H7 (cell line): ENCODE measurements around the gene OARD1. TPM values are rescaled to one million over a fixed set of nuclear protein-coding genes. Genes with fewer than 3 reads are reported as not detected.
"Not testable (repeated sequence)": the region's sequence is repeated elsewhere in the genome, so short reads cannot be mapped to it uniquely, and the experiment has no call there.

Experiments
- DNase-seq: peaks from one replicate; pipeline ENCODE4 v3.0.0; 2012
- H3K27me3 ChIP-seq: 2 replicates; pipeline ENCODE4 v1.6.0; 2011; ENCODE audit warnings: mild to moderate bottlenecking, low read length; ENCODE audit not compliant: control insufficient read depth, insufficient read depth
- H3K36me3 ChIP-seq: replicated peaks from 2 replicates; pipeline ENCODE4 v1.5.1; 2011; ENCODE audit warnings: low read length; ENCODE audit not compliant: control insufficient read depth, insufficient read depth
- H3K4me3 ChIP-seq: 2 replicates; pipeline ENCODE4 v1.5.1; 2011; ENCODE audit warnings: low read depth, mild to moderate bottlenecking, control low read depth, low read length, moderate library complexity; ENCODE audit not compliant: insufficient read depth
- total RNA-seq: library from RNA; depleted of rRNA; stranded (reverse); fragments of >200 nt; shearing (Covaris generic); gene quantifications from 2 replicates; pipeline ENCODE4 v1.2.3, GENCODE V29; 2014

Gene OARD1
- total RNA-seq, 1 experiment from 2014 or later = 15.3 TPM

DNA sequence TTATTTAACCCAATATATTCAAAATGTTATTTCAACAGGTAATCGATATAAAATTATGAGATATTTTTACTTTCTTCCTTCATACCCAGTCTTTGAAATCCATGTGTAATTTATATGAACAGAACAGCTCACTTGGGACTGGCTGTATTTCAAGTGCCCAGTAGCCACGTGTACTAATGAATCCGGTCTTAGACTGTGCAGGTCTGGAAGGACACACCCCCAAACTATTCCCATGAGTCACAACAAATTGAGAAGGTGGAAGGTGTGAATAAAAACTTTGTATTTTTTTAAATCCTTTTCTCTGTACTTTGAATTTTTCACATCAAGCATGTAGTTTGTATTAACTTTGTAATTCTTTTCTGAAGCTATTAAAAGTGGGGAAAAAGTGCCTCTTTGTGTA, 36.0 kb downstream of the OARD1 start:
- Histone ChIP-seq H3K27me3 (no peaks in the 10 kb centered on the region), H3K36me3 (no peaks in the 10 kb centered on the region), H3K4me3 (no peak overlapping the region)
- DNase-seq = no peak

DNA sequence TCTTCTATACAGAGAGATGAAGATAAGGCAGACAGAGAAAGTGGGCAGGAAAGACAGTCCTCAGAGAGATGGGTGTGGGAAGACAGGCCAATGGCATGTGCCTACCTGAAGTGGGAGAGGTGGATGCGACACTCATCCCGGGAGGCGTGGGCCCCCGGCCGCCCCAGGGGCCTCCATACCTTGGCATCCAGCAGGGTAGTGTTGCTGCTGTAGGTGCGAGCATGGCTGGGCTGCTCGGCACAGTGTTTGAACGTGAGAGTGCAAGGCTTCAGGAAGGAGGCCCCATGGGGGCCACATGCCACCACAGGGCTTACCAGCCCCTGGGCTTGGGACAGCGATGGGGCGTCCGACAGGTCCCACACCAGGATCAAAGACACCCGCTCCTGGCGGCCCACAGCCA, 38.4 kb downstream of the OARD1 start:
- DNase-seq = no peak
- Histone ChIP-seq H3K36me3 (no peaks in the 10 kb centered on the region), H3K27me3 (no peaks in the 10 kb centered on the region), H3K4me3 (no peak overlapping the region)

DNA sequence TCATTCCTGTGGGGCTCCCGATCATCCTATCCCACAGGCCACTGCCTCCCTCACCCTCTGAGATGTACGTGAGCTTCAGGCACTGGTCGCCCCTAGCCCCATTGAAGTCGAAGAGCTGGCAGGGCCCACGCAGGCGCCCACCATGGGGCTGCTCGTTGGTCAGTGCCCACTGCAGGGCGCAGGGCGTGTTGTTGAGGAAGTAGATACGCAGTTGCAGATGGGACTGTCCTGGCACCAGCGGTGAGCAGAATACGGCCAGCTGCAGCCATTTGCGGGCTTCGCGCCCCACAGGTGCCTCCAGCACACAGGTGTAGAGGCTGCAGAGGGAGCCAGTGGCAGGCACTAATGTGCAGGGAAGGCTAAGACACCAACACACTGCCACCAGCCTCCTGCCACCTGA, 39.3 kb downstream of the OARD1 start:
- DNase-seq = no peak

DNA sequence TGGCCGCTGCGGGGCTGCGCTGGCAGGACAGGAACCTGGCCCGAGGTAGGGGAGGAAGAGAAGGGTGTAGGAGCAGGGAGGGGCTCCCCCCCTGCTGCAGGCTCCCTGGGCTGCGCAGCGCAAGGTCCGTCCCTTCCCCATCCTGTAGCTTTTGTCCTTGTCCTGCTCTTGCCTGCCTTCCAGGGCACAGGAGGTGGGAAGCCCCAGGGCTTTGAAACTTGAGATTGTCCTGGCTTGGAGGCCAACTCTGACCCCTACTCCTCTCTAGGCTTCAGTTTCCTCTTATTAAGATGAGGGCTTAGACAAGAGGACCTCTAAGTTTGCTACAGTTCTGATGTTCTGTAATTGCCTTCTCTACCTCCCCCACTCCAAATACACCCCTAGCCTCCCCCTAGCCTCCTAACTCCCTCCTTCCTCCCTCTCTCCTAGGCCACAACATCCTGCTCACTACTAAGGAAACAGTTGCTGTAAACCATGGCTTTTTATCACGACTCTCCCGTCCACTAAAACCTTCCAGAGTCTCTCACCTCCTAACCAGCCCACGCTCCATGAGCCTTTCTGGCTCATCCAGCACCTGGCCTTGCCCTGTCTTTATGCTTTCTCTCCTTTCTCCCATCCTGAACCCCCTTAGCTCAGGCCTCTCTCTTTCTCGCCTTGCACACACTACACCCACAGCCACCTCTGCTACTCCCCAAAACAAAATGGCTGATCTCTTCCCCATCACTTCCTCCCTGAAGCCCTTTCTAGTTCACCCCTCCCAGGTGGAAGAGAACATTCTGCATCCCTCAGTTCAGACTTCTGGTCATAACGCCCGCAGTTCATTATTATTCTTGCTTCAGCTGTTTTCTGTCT, 43.4 kb downstream of the OARD1 start:
- no peak for DNase-seq
- Histone ChIP-seq H3K4me3 (peak overlapping the region; percentile 62), H3K36me3 (no peaks in the 10 kb centered on the region), H3K27me3 (no peaks in the 10 kb centered on the region)

More for the DNA sequence above, 39.3 kb downstream of the OARD1 start:
- H3K27me3 ChIP-seq = no peaks in the 10 kb centered on the region
- H3K36me3 ChIP-seq = no peaks in the 10 kb centered on the region
- H3K4me3 ChIP-seq = no peak overlapping the region

DNA sequence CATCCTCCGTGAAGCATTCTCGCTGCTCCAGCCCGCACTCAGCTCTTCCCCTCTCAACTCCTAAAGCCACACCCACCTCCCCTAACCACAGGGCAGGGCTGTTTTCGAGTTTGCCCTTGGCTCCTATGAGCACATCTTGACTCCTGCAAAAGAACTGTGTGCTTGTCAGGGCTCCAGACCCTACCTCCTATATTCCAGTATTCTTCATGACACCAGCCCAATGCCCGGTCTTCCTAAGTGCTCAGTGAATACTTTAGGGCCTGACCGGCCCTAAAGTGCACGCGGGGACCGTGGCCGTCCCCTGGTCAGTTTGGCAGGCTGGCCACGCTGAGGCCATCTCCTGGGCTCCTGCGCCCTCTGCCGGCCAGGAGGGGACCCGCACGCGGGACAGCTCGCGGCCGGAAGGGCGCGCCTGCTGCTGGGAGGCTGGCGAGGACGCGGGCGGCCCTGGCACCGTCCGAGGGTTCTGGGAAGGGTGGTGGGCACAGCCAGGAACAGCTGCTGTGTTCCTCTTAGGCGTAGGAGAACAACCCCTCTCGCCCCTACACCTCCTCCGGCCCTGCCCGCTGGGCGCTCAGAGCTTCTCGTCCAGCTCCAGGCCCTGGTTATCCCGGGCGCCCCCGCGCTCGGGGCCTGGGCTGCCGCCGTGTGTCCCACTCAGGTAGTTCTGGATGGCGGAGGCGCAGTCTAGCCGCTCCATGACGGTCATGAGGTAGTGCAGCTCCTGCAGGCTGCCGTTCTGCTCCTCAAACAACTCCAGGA, 44.2 kb downstream of the OARD1 start:
- Histone ChIP-seq H3K36me3 (no peaks in the 10 kb centered on the region), H3K27me3 (no peaks in the 10 kb centered on the region), H3K4me3 (peak overlapping the region; percentile 62)
- DNase-seq = peak; percentile 95

DNA sequence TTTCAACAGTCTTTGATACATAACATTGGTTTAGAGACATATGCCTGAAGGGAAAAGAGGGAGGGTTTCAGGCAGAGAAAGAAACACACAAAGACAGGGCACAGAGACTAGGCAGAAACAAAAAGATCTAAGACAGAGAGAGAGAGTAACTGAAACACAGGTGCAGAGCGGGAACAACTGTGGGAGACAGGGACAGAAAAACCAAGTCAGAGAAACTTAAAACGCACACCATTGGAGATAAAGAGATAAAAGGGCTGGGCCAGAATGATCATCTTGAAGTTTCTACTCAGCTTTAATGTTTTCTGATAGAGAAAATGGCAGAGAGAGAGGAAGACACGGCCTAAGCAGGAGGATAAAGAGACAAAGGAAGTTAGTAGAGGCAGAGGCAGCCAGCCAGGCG, 44.9 kb downstream of the OARD1 start:
- H3K27me3 ChIP-seq = no peaks in the 10 kb centered on the region
- no peaks in the 10 kb centered on the region for H3K36me3 ChIP-seq
- H3K4me3 ChIP-seq = peak overlapping the region; percentile 62
- no peak for DNase-seq

DNA sequence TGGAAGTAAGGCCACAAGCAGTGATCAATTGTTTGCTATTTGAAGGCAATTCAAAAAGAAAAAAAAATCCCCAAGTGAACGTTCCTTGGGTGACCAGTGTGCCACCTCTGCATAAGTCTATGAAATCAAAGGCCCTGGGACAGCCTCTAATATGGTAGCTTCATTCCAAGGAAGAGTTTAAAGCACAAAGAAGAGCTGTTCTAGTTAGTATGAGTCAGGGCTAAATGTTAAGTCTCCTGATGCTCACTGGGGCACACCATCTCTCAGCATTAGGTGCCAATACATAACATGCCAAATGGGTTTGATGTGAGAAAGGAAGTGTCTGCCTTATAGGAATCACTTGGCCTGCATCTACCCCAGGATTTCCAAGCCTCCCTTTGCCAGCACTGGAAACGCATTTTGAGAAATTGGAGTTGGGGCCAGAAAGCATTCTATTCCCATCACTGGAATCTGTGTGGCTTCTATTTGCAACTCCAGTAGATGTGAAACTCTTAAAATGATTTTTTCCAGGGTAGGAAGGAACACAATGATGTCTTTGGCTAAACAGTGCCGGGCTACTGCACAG, 46.1 kb downstream of the OARD1 start:
- no peak for DNase-seq
- H3K27me3 ChIP-seq = no peaks in the 10 kb centered on the region
- H3K36me3 ChIP-seq = no peaks in the 10 kb centered on the region
- H3K4me3 ChIP-seq = no peak overlapping the region

DNA sequence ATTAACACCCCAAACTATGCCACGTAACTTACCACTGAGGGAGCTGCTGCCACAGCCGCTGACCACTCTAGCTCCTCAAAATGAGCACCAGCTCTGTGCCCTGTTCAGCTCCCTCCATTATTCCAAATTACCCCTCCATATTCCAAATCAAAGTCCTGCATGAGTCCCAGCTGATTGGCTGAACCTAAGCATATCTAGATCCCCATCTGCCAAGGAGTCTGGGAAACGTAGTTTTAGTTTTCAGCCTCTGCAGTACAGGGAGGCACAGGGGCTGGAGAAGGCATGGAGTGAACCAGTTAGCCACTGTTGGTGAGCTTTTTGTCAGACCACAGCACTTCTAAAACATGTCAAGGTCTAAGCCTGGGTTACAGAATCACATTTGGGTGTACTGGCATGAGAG, 49.0 kb downstream of the OARD1 start:
- no peak for DNase-seq
- Histone ChIP-seq H3K4me3 (no peak overlapping the region), H3K27me3 (no peaks in the 10 kb centered on the region), H3K36me3 (no peaks in the 10 kb centered on the region)

DNA sequence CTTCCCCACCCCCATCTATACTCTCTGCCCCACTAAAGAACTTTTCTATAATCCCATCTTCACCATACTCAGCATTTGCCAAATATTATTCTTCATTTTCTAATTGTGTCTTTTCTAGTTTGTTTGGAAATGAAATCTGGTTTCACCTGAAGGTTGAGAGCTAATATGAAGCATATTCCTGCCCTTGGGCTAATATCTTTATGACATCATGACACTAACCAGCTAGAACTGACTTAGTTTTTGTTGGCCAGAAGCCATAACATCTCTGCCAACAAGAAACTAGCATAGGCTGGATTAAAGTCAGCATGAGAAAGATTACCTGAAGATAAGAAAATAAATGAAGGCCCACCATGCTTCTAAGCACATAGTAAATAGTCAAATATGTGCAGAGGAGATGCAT, 49.9 kb downstream of the OARD1 start:
- H3K4me3 ChIP-seq = no peak overlapping the region
- DNase-seq = no peak
- no peaks in the 10 kb centered on the region for H3K36me3 ChIP-seq
- no peaks in the 10 kb centered on the region for H3K27me3 ChIP-seq

DNA sequence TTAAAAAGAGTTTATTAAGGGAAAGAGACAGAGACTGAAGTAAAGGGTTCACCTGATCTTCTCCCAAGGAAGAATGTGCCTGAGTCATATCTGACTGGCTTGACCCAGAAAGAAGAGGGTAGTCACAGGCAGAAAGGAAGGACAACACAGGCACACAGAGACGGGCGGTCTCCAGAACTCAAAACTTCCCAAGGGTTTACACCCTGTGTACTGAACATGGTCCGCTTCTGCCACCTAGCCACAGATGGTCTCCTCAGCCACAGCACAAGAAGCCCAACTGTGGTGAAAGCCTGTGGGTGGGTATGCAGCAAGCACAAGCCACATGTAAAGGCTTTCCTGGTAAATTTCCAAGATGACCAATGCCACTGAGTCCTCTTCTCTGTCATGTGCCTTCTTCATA, 50.3 kb downstream of the OARD1 start:
- no peak overlapping the region for H3K4me3 ChIP-seq
- H3K27me3 ChIP-seq = no peaks in the 10 kb centered on the region
- peak; percentile 16 for DNase-seq
- H3K36me3 ChIP-seq = no peaks in the 10 kb centered on the region

DNA sequence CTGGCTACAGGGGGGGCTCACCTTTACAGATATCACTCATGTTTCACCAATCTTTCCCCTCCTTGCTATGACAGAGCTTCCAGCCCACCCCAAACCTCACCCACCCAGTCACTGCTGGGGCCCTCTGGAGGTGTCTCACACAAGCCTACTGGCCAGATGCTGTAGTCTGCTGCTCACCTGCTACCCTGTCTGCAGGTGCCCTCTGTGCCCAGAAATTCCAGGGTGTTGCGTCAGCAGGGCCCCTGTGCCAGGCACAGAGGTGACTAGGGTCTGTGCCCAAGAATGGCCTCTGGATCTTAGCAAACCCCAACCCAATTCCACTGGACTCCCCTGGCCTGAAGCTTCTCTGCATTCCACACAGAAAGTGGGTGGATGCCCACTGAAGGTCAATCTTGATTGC, 54.5 kb downstream of the OARD1 start:
- no peaks in the 10 kb centered on the region for H3K36me3 ChIP-seq
- H3K4me3 ChIP-seq = no peak overlapping the region

DNA sequence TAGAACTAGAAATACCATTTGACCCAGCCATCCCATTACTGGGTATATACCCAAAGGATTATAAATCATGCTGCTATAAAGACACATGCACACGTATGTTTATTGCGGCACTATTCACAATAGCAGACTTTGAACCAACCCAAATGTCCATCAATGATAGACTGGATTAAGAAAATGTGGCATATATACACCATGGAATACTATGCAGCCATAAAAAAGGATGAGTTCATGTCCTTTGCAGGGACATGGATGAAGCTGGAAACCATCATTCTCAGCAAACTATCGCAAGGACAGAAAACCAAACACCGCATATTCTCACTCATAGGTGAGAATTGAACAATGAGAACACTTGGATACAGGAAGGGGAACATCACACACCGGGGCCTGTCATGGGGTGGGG, 56.3 kb downstream of the OARD1 start:
- H3K27me3 ChIP-seq, H3K4me3 ChIP-seq, H3K36me3 ChIP-seq, DNase-seq: not testable (repeated sequence)

More for the DNA sequence above, 54.5 kb downstream of the OARD1 start:
- no peak for DNase-seq
- no peaks in the 10 kb centered on the region for H3K27me3 ChIP-seq

DNA sequence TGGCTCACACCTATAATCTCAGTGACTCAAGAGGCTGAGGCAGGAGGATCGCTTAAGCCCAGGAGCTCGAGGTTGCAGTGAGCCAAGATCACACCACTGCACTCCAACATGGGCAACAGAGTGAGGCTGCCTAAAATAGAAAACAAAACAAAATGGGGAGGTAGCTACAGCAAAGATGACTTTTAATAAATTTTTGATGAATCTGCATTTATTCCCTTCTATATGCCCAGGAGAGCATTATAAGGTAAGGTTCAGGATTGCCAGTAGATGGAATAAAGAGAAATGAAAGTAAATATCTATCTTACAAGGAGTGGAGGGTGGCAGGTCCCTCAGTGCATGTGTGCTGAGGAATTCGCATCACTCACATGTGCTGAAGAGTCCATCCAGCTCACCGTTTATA, 57.4 kb downstream of the OARD1 start:
- no peaks in the 10 kb centered on the region for H3K36me3 ChIP-seq
- H3K27me3 ChIP-seq = no peaks in the 10 kb centered on the region
- no peak overlapping the region for H3K4me3 ChIP-seq
- no peak for DNase-seq
